HepG2 (cell line): Measurements from ENCODE around the gene DPP3. TPM values are rescaled to one million over a fixed set of nuclear protein-coding genes. Genes with fewer than 3 reads are reported as not detected.

ENCODE experiments used
- ATAC-seq: fragments of 200-7000 bp; cut with Tn5 transposase; 3 replicates; pipeline ENCODE4 v1.9.1; 2020; ENCODE audit warnings: mild to moderate bottlenecking, moderate library complexity
- BruUV-seq: library from RNA; stranded (reverse); fragments of 400-500 nt; replicated peaks from 2 replicates; lab custom pipeline; 2021; lab: Mats Ljungman, UMichigan
- CTCF ChIA-PET: fragments of 300-600 bp; formaldehyde crosslinking; extraction: SDS; loops from one replicate; lab custom pipeline; 2021; ENCODE audit warnings: low total read pairs, inconsistent platforms, low intra/inter-chr PET ratio; lab: Yijun Ruan, JAX
- POLR2A ChIA-PET: fragments of 350-600 bp; sonication (Branson Sonifier 250); formaldehyde crosslinking; loops from one replicate; lab custom pipeline; 2020; ENCODE audit warnings: antibody characterized with exemption, inconsistent platforms; lab: Yijun Ruan, JAX
- DNase-seq: peaks from one replicate; pipeline ENCODE4 v3.0.0-alpha.2; 2015; ENCODE audit warnings: low spot score
- FAIRE-seq: peaks from 3 replicates; lab custom pipeline; 2011; peaks lifted over from hg19 to GRCh38; lab: Jason Lieb, UNC
- H2AFZ ChIP-seq: one replicate; pipeline ENCODE4 v1.6.1; 2011; ENCODE audit warnings: low read length, inconsistent platforms
- H3K27ac ChIP-seq: fragments of 300-600 bp; 3 replicates; pipeline ENCODE4 v1.8.0; 2011; ENCODE audit warnings: mixed run types, mild to moderate bottlenecking, mixed read lengths, low read length, inconsistent platforms; ENCODE audit not compliant: insufficient read depth; ENCODE audit errors: extremely low read length
- H3K27me3 ChIP-seq, 2 experiments: fragments of 200-600 bp in 1 of 2; 2 replicates in 1 of 2; 3 replicates in 1 of 2; pipeline versions ENCODE4 v1.6.0 to v1.8.0; 2011; ENCODE audit warnings: low read length in 2 of 2, mild to moderate bottlenecking in 2 of 2, moderate library complexity in 2 of 2, inconsistent platforms in 1 of 2; ENCODE audit not compliant: insufficient read depth in 2 of 2, control insufficient read depth in 1 of 2
- H3K36me3 ChIP-seq, 2 experiments: fragments of 200-600 bp in 1 of 2; replicated peaks in 1 of 2; 2 replicates in 1 of 2; 3 replicates in 1 of 2; pipeline versions ENCODE4 v1.5.1 to v1.8.0; 2011; ENCODE audit warnings: low read length in 2 of 2, inconsistent platforms in 1 of 2; ENCODE audit not compliant: insufficient read depth in 2 of 2, control insufficient read depth in 1 of 2
- H3K4me1 ChIP-seq: 2 replicates; pipeline ENCODE4 v1.5.1; 2012; ENCODE audit warnings: low read length, inconsistent platforms; ENCODE audit not compliant: insufficient read depth
- H3K4me2 ChIP-seq: 2 replicates; pipeline ENCODE4 v1.6.0; 2011; ENCODE audit warnings: low read depth, low read length, inconsistent platforms
- H3K4me3 ChIP-seq, 3 experiments: fragments of 200-600 bp in 1 of 3; sonication (generic), shearing (Covaris generic) in 1 of 3; replicated peaks in 1 of 3; 2 replicates each; pipeline ENCODE4 v1.5.1; 2011 to 2016; ENCODE audit warnings: low read length in 3 of 3, inconsistent platforms in 2 of 3, low read depth in 2 of 3, mild to moderate bottlenecking in 2 of 3, control low read depth in 1 of 3, mixed read lengths in 1 of 3; ENCODE audit not compliant: insufficient read depth in 1 of 3
- H3K79me2 ChIP-seq: one replicate; pipeline ENCODE4 v1.6.1; 2011; ENCODE audit warnings: low read length, inconsistent platforms; ENCODE audit not compliant: insufficient read depth
- H3K9ac ChIP-seq: 2 replicates; pipeline ENCODE4 v1.6.0; 2011; ENCODE audit warnings: mild to moderate bottlenecking, low read depth, low read length, inconsistent platforms; ENCODE audit not compliant: insufficient read depth
- H3K9me3 ChIP-seq: 2 replicates; pipeline ENCODE4 v1.5.1; 2012; ENCODE audit warnings: mild to moderate bottlenecking, low read length
- H4K20me1 ChIP-seq: 2 replicates; pipeline ENCODE4 v1.6.0; 2011; ENCODE audit warnings: inconsistent platforms, mild to moderate bottlenecking, low read length, moderate library complexity; ENCODE audit not compliant: insufficient read depth
- AGO2 ChIP-seq: fragments of 200-400 bp; formaldehyde crosslinking; optimal IDR thresholded peaks from 2 replicates; pipeline ENCODE3; 2017; ENCODE audit warnings: mild to moderate bottlenecking, low read depth, low read length, moderate library complexity
- CSRNP1 ChIP-seq: sonication (generic); formaldehyde crosslinking; IDR thresholded peaks from 2 replicates; pipeline ENCODE4 v1.8.1; 2023; ENCODE audit warnings: mild to moderate bottlenecking, missing genetic modification reagents
- DNMT3B ChIP-seq: conservative IDR thresholded peaks from 2 replicates; pipeline ENCODE4 v1.6.1; 2016; ENCODE audit warnings: missing biosample characterization, control low read depth
- EED ChIP-seq: sonication (generic); formaldehyde crosslinking; IDR thresholded peaks from 2 replicates; pipeline ENCODE4 v1.5.0; 2020; ENCODE audit warnings: mild to moderate bottlenecking, missing genetic modification reagents
- GABPA ChIP-seq, 2 experiments: IDR thresholded peaks; 2 replicates each; pipeline ENCODE4 v1.6.1; 2011 to 2016; ENCODE audit warnings: low read depth in 2 of 2, low read length in 1 of 2, missing biosample characterization in 1 of 2, missing genetic modification characterization in 1 of 2
- HDAC1 ChIP-seq: sonication (generic); formaldehyde crosslinking; IDR thresholded peaks from 2 replicates; pipeline ENCODE4 v1.5.1; 2020; ENCODE audit warnings: mild to moderate bottlenecking, missing genetic modification reagents
- JUNB ChIP-seq: sonication (generic); formaldehyde crosslinking; IDR thresholded peaks from 2 replicates; pipeline ENCODE4 v1.8.0; 2022; ENCODE audit warnings: missing genetic modification reagents, mild to moderate bottlenecking, borderline replicate concordance
- KMT2B ChIP-seq: IDR thresholded peaks from 2 replicates; pipeline ENCODE4 v1.6.1; 2016; ENCODE audit warnings: missing genetic modification reagents, missing compliant biosample characterization
- STAG1 ChIP-seq: sonication (generic); formaldehyde crosslinking; IDR thresholded peaks from 2 replicates; pipeline ENCODE4 v1.4.0; 2020; ENCODE audit warnings: missing genetic modification reagents
- ZBTB38 ChIP-seq: sonication (generic); formaldehyde crosslinking; IDR thresholded peaks from 2 replicates; pipeline ENCODE4 v1.5.1; 2020; ENCODE audit warnings: mild to moderate bottlenecking, missing genetic modification reagents
- ZNF501 ChIP-seq: sonication (generic); formaldehyde crosslinking; IDR thresholded peaks from 2 replicates; pipeline ENCODE4 v1.5.1; 2020; ENCODE audit warnings: mild to moderate bottlenecking, moderate library complexity, missing genetic modification reagents
- ZNF629 ChIP-seq: sonication (generic); formaldehyde crosslinking; conservative IDR thresholded peaks from 2 replicates; pipeline ENCODE4 v1.5.0; 2020; ENCODE audit warnings: missing genetic modification reagents
- ZNF644 ChIP-seq: IDR thresholded peaks from 2 replicates; pipeline ENCODE4 v1.6.1; 2016; ENCODE audit warnings: low read depth
- ZNF878 ChIP-seq: sonication (generic); formaldehyde crosslinking; IDR thresholded peaks from 2 replicates; pipeline ENCODE4 v1.8.1; 2023; ENCODE audit warnings: mild to moderate bottlenecking, missing genetic modification reagents, moderate library complexity
- WGBS: methylation state at CpG from one replicate; pipeline ENCODE4 v1.1.6; 2017; ENCODE audit warnings: low lambda C conversion rate; 5-methylcytosine and 5-hydroxymethylcytosine counted together
- in situ Hi-C: cut with HindIII; loops from 2 replicates; pipeline ENCODE4 v1.10.0; 2017; ENCODE audit warnings: low pct_unique_long_range_greater_than_20kb; ENCODE audit not compliant: extremely low pct_ligation_motif_present
- intact Hi-C: fragments of 100-400 bp; cut with micrococcal nuclease; formaldehyde crosslinking; loops from one replicate; pipeline ENCODE4 v1.10.0; 2022; ENCODE audit not compliant: unreplicated experiment
- polyA plus RNA-seq, 8 experiments: library from polyadenylated mRNA; depleted of rRNA in 3 of 8; stranded (reverse) in 7 of 8; unstranded in 1 of 8; fragments of >200 nt; fragmentation: Illumina TruSeq in 4 of 8; extraction: Trizol in 4 of 8; gene quantifications; 2 replicates each; pipeline versions ENCODE4 v1.2.1 to v1.2.3, GENCODE V29; 2011 to 2016; ENCODE audit warnings: low read depth in 4 of 8, missing spikeins in 1 of 8, mixed read lengths in 1 of 8; ENCODE audit not compliant: insufficient read depth in 1 of 8
- total RNA-seq, 5 experiments: library from RNA; depleted of rRNA; stranded (reverse); fragments of >200 nt; fragmentation: Illumina TruSeq; extraction: Trizol; gene quantifications; 2 replicates each; pipeline ENCODE4 v1.2.3, GENCODE V29; 2016; ENCODE audit warnings: low read depth in 1 of 5
- TF ChIP-seq, protein P1 (sequence below): sonication (generic); formaldehyde crosslinking; IDR thresholded peaks from 2 replicates; pipeline ENCODE4 v1.5.0; 2020; ENCODE audit warnings: mild to moderate bottlenecking, missing genetic modification reagents, moderate library complexity

Gene DPP3
- total and polyA plus RNA-seq, 2 of the 13 experiments (the other 11 are each of a cell fraction or from before 2014, with no cell fraction given), result 38.4 to 59.8 TPM

DNA sequence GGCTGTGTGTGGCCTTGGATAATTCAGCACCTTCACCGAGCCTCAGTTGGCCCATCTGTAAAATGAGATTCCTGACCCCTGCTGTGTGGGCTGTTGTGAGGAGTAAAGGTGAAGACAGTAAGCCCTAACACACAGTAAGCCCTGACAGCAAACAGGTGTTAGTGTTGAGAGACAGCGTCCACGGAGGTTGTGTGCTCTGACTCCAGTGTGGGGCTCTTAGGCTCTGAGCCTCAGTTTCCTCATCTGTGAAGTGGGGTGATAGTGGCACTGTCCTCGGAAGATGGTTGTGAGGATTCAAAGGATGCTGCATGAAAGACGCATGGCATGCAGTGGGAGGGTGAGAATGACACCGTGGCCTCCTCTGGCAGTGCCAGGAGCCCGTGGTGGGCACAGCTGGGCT lies 14.2 kb downstream of the DPP3 start:
- FAIRE-seq (no peak), DNase-seq (no peak), ATAC-seq (no peak)
- H4K20me1 ChIP-seq, result no peaks in the 10 kb centered on the region
- H3K79me2 ChIP-seq, result no peaks in the 10 kb centered on the region
- ChIA-PET CTCF (no interaction called here), POLR2A (interaction anchor here (1.9 kb wide), 1 partner anchor 11 kb away, joined by 4 read pairs; no protein-coding TSS in a partner anchor)
- H3K27ac ChIP-seq, result no peak overlapping the region
- peaks cover 8% of the 10 kb centered on the region; the same call in 1 of the 2 replicates for H3K4me1 ChIP-seq
- no peak for TF ChIP-seq KMT2B
- peak; percentile 74 for TF ChIP-seq ZNF629 (CRISPR knock-in tag)
- WGBS, result 96% methylated on average over 6 of the region's 7 CpGs
- no peak overlapping the region for H3K4me2 ChIP-seq
- H3K27me3 ChIP-seq, result no peaks in the 10 kb centered on the region
- H3K36me3 ChIP-seq, result peaks cover 15 to 34% of the 10 kb centered on the region in 2 experiments; a peak in 4 of 5 replicates
- no peaks in the 10 kb centered on the region for H3K9me3 ChIP-seq
- intact Hi-C loops (no loop called here), in situ Hi-C loops (no loop called here)
- no peak overlapping the region for H3K4me3 ChIP-seq
- H2AFZ ChIP-seq, result no peak overlapping the region
- no TSS peak for BruUV-seq
- H3K9ac ChIP-seq, result no peak overlapping the region

DNA sequence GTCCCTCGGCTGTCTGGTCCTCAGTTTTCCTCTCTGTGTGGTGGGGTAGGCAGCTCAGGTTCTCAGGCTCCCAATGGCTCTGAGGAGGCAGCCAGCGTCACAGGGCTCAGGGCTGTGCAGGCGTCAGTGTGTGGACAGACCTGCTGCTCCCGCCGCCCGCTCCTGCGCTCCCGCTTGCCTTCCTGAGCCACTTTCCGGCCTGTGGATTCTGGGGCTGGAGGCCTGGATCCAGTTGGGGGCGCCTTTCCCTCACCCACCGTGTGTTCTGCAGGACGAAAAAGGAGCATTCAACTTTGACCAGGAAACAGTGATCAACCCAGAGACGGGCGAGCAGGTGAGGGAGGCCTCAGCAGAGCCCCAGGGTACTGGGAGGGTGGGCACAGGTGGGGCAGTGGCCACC lies 14.7 kb downstream of the DPP3 start:
- H3K27ac ChIP-seq, result no peak overlapping the region
- in situ Hi-C loops, result no loop called here
- BruUV-seq, result no TSS peak
- POLR2A ChIA-PET, result no interaction called here
- H3K9me3 ChIP-seq, result no peaks in the 10 kb centered on the region
- no peak overlapping the region for H2AFZ ChIP-seq
- FAIRE-seq (no peak), DNase-seq (no peak), ATAC-seq (peak; percentile 20)
- no peak overlapping the region for H3K9ac ChIP-seq
- H3K4me2 ChIP-seq, result no peak overlapping the region
- H3K27me3 ChIP-seq, result no peaks in the 10 kb centered on the region
- no peaks in the 10 kb centered on the region for H4K20me1 ChIP-seq
- no peak overlapping the region for H3K4me3 ChIP-seq
- 91% methylated on average over 13 of the region's 14 CpGs for WGBS
- no peaks in the 10 kb centered on the region for H3K79me2 ChIP-seq
- peaks cover 8% of the 10 kb centered on the region; the same call in 1 of the 2 replicates for H3K4me1 ChIP-seq
- CTCF ChIA-PET, result no interaction called here
- H3K36me3 ChIP-seq, result peaks cover 15 to 33% of the 10 kb centered on the region in 2 experiments; a peak in 4 of 5 replicates
- intact Hi-C loops, result no loop called here
- no peak for TF ChIP-seq ZNF878 (CRISPR knock-in tag)
- peak; percentile 20 for TF ChIP-seq AGO2
- no peak for TF ChIP-seq HDAC1 (CRISPR knock-in tag)
- TF ChIP-seq GABPA (IDR thresholded peaks at IDR 0.05; ENCODE audit: low read depth, low read length), result no peak
- TF ChIP-seq GABPA (CRISPR knock-in tag; IDR thresholded peaks at IDR 0.05; ENCODE audit: low read depth), result no peak
- TF ChIP-seq STAG1, result peak; percentile 46
- no peak for TF ChIP-seq JUNB (CRISPR knock-in tag)
- no peak for TF ChIP-seq ZNF644
- peak; percentile 15; the same call in 1 of the 2 replicates for TF ChIP-seq ZBTB38 (CRISPR knock-in tag)
- no peak for TF ChIP-seq DNMT3B (CRISPR knock-in tag)
- TF ChIP-seq, protein P1, sequence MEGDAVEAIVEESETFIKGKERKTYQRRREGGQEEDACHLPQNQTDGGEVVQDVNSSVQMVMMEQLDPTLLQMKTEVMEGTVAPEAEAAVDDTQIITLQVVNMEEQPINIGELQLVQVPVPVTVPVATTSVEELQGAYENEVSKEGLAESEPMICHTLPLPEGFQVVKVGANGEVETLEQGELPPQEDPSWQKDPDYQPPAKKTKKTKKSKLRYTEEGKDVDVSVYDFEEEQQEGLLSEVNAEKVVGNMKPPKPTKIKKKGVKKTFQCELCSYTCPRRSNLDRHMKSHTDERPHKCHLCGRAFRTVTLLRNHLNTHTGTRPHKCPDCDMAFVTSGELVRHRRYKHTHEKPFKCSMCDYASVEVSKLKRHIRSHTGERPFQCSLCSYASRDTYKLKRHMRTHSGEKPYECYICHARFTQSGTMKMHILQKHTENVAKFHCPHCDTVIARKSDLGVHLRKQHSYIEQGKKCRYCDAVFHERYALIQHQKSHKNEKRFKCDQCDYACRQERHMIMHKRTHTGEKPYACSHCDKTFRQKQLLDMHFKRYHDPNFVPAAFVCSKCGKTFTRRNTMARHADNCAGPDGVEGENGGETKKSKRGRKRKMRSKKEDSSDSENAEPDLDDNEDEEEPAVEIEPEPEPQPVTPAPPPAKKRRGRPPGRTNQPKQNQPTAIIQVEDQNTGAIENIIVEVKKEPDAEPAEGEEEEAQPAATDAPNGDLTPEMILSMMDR (CRISPR knock-in tag), result peak; percentile 53
- no peak for TF ChIP-seq ZNF501 (CRISPR knock-in tag)
- no peak for TF ChIP-seq EED
- TF ChIP-seq CSRNP1, result no peak
